Measurements from ENCODE around the gene ZNF394.
A peak's percentile ranks its signal among the peaks of the same experiment; 100 is the strongest.
"Not testable (repeated sequence)": the region's sequence is repeated elsewhere in the genome, so short reads cannot be mapped to it uniquely, and the experiment has no call there.

ZNF394 gene

DNA sequence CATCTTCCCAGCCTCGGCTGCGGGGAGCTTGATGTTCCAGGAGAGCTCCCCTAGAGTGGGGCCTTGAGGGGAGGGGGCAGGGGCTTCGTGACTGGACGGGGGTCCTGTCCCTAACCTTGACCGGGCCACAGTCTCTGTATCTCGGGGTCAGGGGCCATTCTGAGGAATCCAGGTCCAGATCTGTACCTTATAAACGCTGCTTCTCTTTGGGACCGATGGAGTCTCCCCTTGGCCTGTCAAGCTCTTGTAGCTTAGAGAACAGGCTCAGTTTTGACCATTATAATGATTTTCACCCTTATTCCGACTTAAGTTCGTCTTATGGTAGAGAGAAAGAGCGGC is 5.2 kb upstream of the ZNF394 start:
- TF ChIP-seq, protein P1, sequence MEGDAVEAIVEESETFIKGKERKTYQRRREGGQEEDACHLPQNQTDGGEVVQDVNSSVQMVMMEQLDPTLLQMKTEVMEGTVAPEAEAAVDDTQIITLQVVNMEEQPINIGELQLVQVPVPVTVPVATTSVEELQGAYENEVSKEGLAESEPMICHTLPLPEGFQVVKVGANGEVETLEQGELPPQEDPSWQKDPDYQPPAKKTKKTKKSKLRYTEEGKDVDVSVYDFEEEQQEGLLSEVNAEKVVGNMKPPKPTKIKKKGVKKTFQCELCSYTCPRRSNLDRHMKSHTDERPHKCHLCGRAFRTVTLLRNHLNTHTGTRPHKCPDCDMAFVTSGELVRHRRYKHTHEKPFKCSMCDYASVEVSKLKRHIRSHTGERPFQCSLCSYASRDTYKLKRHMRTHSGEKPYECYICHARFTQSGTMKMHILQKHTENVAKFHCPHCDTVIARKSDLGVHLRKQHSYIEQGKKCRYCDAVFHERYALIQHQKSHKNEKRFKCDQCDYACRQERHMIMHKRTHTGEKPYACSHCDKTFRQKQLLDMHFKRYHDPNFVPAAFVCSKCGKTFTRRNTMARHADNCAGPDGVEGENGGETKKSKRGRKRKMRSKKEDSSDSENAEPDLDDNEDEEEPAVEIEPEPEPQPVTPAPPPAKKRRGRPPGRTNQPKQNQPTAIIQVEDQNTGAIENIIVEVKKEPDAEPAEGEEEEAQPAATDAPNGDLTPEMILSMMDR (IDR thresholded peaks at IDR 0.05; ENCODE audit: insufficient read depth, low read depth, low read length, missing control alignments) = no peak
- H3K4me3 ChIP-seq (ENCODE audit: low read length) = peak overlapping the region; percentile 94
- DNase-seq (ENCODE audit: low read depth) = peak; percentile 14

- DNase-seq (ENCODE audit: low read depth) = peak; percentile 98
- H3K4me3 ChIP-seq (ENCODE audit: low read length) = peak within 1 kb of the TSS; percentile 94
- TF ChIP-seq, protein P1 (IDR thresholded peaks at IDR 0.05; ENCODE audit: insufficient read depth, low read depth, low read length, missing control alignments) = no peak
Observed at GRCh38 chr7:99504603-99505323, 4.7 kb upstream of the ZNF394 start, which contains the start of gene ZKSCAN5. Gene ZKSCAN5, plus strand, starts transcription at chr7:99504662. Its CDS starts 1,383 bp downstream, at chr7:99506045.

GRCh38 chr7:99504281-99504602 is 4.2 kb upstream of the ZNF394 start:
- TF ChIP-seq, protein P1 (IDR thresholded peaks at IDR 0.05; ENCODE audit: insufficient read depth, low read depth, low read length, missing control alignments) = no peak
- no peak for DNase-seq (ENCODE audit: low read depth)
- peak overlapping the region; percentile 94 for H3K4me3 ChIP-seq (ENCODE audit: low read length)

DNA sequence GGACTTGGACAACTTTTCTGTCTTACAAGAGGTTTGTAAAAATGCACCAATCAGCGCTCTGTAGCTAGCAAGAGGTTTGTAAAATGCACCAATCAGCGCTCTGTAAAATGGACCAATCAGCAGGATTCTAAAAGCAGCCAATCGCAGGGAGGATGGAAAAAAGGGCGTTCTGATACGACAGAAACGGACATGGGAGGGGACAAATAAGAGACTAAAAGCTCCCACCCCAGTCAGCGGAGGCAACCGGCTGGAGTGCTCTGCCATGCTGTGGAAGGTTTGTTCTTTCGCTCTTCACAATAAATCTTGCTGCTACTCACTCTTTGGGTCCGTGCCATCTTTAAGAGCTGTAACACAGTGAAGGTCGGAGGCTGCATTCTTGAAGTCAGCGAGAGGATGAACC is 1.2 kb upstream of the ZNF394 start:
- peak overlapping the region; percentile 88 for H3K4me3 ChIP-seq (ENCODE audit: low read length)
- DNase-seq (ENCODE audit: low read depth) = not testable (repeated sequence)

- DNase-seq (ENCODE audit: low read depth) = no peak
- peak overlapping the region; percentile 88 for H3K4me3 ChIP-seq (ENCODE audit: low read length)
- TF ChIP-seq, protein P1 (IDR thresholded peaks at IDR 0.05; ENCODE audit: insufficient read depth, low read depth, low read length, missing control alignments) = no peak
Observed at GRCh38 chr7:99500637-99501009, 542 bp upstream of the ZNF394 start.

DNA sequence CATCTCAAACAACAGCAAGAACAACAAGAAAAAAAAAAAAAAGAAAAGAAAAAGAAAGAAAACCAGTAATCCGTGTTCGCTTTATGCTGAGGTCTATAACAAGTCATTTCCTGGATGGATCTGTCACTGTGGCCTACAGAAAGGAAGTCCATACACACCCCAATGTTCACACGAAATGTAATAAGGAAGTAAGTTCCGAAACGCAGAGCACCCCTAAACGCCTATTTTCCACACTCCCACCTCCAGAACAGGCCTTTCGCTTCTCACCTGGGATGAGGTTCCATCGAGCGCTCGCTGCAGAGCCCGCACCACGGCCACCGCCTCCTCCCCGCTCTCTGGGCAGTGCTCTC is 735 bp downstream of the ZNF394 start:
- peak; percentile 20 for DNase-seq (ENCODE audit: low read depth)
- H3K4me3 ChIP-seq (ENCODE audit: low read length) = peak overlapping the region; percentile 88
- TF ChIP-seq, protein P1 (IDR thresholded peaks at IDR 0.05; ENCODE audit: insufficient read depth, low read depth, low read length, missing control alignments) = no peak

DNA sequence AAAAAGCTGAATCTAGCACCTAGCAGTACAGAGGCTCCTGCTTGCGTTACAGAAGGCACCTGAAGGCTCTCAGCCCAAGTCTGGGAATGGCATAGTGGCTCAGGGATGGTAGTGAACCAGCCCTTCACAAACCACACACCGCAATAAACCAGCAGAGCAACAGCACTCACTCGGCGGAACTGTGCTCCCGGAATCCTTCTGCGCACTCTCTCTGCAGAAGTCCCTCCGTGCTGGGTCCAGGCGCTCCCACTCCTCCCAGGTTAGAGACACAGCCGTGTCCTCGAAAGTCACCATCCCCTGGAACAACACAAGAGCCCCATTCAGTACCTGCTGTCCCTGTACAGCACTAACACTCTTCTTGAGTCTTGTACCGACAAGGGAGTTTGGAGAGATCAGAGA is 1.5 kb downstream of the ZNF394 start:
- no peak for DNase-seq (ENCODE audit: low read depth)
- TF ChIP-seq, protein P1 (IDR thresholded peaks at IDR 0.05; ENCODE audit: insufficient read depth, low read depth, low read length, missing control alignments) = no peak
- peak overlapping the region; percentile 88 for H3K4me3 ChIP-seq (ENCODE audit: low read length)

All from epithelial cell of esophagus (primary cell).